Sigmoid colon (tissue), 4 donors: ENCODE results near the gene POU6F2.
"Not testable (repeated sequence)": the region's sequence is repeated elsewhere in the genome, so short reads cannot be mapped to it uniquely, and the experiment has no call there.

ENCODE experiments used
- CTCF ChIP-seq, 4 experiments: fragments of 450-650 bp in 3 of 4; fragments of 200-600 bp in 1 of 4; IDR thresholded peaks; one replicate each; pipeline ENCODE4 v1.5.1; 2016 to 2019; ENCODE audit warnings: antibody characterized with exemption in 4 of 4, mild to moderate bottlenecking in 3 of 4, moderate library complexity in 2 of 4
- EP300 ChIP-seq, 4 donors: sonication (generic); formaldehyde crosslinking; IDR thresholded peaks; one replicate each; pipeline ENCODE4 v1.6.1; 2017; ENCODE audit warnings: antibody characterized with exemption in 4 of 4
- POLR2A ChIP-seq, 2 donors: fragments of 450-650 bp; IDR thresholded peaks; one replicate each; pipeline ENCODE4 v1.6.1; 2016; ENCODE audit warnings: antibody characterized with exemption in 2 of 2, mild to moderate bottlenecking in 2 of 2, moderate library complexity in 2 of 2
- POLR2AphosphoS5 ChIP-seq, 4 donors: sonication (generic); formaldehyde crosslinking; IDR thresholded peaks; one replicate each; pipeline ENCODE4 v1.6.1; 2017; ENCODE audit warnings: antibody characterized with exemption in 4 of 4

GRCh38 chr7:39376881-39377280 is 399.2 kb downstream of the POU6F2 start:
- TF ChIP-seq CTCF, POLR2AphosphoS5, POLR2A, EP300 (IDR thresholded peaks at IDR 0.05): not testable (repeated sequence)
